ENCODE data around the gene DISC1.

DISC1 gene

GRCh38 chr1:232018231-232019025 lies 391.8 kb downstream of the DISC1 start:
- in situ Hi-C loops (cut with MboI; ENCODE audit: low sequenced_read_pairs): no loop called here

DNA sequence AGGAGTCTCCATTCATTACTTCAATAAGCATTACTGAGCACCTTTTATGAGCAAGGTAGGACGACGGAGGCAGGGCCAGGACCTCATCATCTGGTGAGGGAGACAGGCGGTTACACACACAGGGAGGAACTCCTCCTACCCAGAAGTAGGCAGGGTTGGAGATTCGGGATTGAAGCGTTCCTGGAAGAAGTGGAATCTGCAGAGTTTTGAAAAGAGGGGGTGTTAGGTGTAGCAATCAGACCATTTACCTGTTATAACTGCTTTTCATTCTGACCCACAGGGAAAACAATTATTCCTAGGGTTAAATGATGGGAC lies 392.4 kb downstream of the DISC1 start:
- in situ Hi-C loops (cut with MboI; ENCODE audit: low sequenced_read_pairs): no loop called here

GRCh38 chr1:232020352-232020751 lies 393.8 kb downstream of the DISC1 start:
- in situ Hi-C loops (cut with MboI; ENCODE audit: low sequenced_read_pairs): no loop called here

- in situ Hi-C loops (cut with MboI; ENCODE audit: low sequenced_read_pairs): no loop called here
Observed at GRCh38 chr1:232029315-232029714, 402.7 kb downstream of the DISC1 start.

DNA sequence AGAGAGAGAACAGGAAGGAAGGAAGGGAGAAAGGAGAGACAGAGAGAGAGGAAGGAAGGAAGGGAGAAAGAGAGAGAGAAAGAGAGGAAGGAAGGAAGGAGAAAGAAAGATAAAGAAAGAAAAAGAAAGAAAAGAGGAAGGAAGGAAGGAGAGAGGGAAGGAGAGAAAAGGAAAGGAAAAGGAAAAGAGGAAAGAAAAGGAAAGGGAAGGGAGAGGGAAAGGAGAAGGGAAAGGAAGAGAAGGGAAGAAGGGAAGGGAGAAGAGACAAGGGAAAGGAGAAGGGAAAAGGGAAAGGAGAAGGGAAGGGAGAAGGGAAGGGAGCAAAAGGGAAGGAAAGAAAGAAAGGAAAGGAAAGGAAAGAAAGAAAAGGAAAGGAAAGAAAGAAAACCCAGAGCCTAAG lies 404.6 kb downstream of the DISC1 start:
- in situ Hi-C loops (cut with MboI; ENCODE audit: low sequenced_read_pairs): no loop called here

- in situ Hi-C loops (cut with MboI; ENCODE audit: low sequenced_read_pairs): no loop called here
Observed at GRCh38 chr1:232033285-232033684, 406.7 kb downstream of the DISC1 start.

- in situ Hi-C loops (cut with MboI; ENCODE audit: low sequenced_read_pairs): no loop called here
Observed at GRCh38 chr1:232034556-232034955, 408.0 kb downstream of the DISC1 start.

- in situ Hi-C loops (cut with MboI; ENCODE audit: low sequenced_read_pairs): no loop called here
Observed at GRCh38 chr1:232036181-232036933, 409.8 kb downstream of the DISC1 start.

- in situ Hi-C loops (cut with MboI; ENCODE audit: low sequenced_read_pairs): no loop called here
Observed at GRCh38 chr1:232037774-232038388, 411.3 kb downstream of the DISC1 start.

- in situ Hi-C loops (cut with MboI; ENCODE audit: low sequenced_read_pairs): no loop called here
Observed at GRCh38 chr1:232038706-232039677, 412.4 kb downstream of the DISC1 start.

DNA sequence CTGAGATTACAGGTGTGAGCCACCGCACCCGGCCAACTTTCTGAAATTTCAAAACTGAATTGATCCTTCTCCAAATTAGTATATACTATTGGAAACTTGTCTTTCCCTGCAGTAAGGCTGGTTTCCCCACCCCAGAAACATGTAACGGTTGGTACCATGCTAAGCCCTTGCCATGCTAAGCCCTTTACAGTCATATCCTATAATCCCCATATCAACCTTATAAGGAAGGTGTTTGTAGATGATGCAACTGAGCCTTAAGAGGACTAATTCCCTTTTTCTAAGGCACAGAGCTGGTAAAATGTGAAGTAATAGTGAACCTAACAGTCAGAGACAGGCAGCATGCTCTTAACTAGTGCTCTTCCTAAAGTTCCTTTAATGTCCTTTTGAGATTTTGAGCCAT lies 413.7 kb downstream of the DISC1 start:
- in situ Hi-C loops (cut with MboI; ENCODE audit: low sequenced_read_pairs): no loop called here

DNA sequence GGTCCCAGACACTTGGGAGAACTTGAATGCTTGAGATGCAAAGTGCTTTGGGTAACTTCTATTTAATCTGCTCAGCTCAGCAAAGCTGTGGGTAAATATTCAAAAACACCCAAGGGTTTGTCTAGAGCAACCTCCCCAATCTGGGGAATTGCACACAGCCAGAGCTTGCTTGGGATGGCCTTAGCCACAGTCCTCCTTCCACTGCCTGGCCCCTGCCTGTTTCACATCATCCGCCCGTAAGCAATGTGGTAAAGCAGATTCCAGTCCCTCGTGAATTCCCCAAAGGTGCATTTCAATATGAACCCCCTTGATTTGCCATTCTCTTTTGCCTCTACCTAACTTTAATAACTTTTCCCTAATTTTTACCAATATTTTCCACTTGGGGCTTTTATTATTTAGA lies 418.1 kb downstream of the DISC1 start:
- in situ Hi-C loops (cut with MboI; ENCODE audit: low sequenced_read_pairs): no loop called here

GRCh38 chr1:232045139-232045994 lies 418.8 kb downstream of the DISC1 start:
- in situ Hi-C loops (cut with MboI; ENCODE audit: low sequenced_read_pairs): no loop called here

DNA sequence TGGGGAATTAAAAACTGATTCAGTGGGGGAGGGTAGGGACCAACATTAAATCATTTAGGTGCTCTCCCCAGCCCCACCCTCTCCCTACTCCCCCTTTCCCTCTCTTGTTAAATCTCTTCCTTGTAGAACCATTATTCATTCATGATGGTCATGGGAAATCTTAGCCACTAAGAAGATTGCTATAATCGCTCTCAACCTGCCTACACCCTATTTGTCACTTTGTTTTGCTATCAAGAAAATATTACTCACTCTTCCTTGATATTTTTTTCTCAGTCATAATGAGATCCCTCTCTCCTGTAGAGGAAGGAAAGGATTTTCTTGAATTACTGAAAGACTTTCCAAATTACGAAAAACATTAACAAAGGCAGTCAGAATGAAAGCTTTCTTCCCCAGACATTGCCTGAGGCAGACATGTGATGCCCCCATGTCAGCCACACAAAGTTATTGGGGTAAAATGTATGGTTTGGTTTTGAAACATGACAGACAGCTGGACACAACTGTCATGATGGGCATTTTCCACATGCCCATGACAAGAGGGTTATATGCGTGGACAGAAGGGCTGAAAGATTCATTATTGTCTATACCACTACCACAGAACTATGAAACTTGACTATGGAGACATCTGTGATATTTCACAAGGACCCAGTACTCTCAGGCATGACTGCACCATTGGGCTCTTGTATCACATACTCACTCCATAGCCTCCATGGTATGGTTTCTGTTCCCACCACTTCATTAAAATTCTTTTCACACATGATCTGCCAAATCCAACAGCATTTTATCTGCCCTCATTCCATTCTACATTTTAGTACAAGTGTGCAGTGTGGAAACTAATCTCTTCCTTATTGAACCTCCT lies 420.1 kb downstream of the DISC1 start:
- in situ Hi-C loops (cut with MboI; ENCODE audit: low sequenced_read_pairs): no loop called here

DNA sequence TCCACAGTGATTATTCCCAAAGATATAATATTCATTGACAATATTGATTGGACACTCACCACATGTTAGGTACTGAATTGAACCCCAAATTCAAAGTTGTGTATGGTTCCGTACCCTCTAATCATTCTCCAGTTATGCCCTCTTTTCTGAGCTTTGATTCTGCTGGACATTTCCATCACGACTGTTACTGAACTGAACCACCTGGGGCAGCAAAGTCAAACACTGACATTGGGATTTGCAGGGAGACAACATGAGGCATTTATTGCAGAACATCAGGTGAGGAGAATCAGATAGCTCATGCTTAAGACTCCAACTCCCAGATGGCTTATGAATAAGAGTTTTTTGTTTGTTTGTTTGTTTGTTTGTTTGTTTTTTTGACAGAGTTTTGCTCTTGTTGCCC lies 420.9 kb downstream of the DISC1 start:
- in situ Hi-C loops (cut with MboI; ENCODE audit: low sequenced_read_pairs): no loop called here

GRCh38 chr1:232048481-232048880 lies 421.9 kb downstream of the DISC1 start:
- in situ Hi-C loops (cut with MboI; ENCODE audit: low sequenced_read_pairs): no loop called here

DNA sequence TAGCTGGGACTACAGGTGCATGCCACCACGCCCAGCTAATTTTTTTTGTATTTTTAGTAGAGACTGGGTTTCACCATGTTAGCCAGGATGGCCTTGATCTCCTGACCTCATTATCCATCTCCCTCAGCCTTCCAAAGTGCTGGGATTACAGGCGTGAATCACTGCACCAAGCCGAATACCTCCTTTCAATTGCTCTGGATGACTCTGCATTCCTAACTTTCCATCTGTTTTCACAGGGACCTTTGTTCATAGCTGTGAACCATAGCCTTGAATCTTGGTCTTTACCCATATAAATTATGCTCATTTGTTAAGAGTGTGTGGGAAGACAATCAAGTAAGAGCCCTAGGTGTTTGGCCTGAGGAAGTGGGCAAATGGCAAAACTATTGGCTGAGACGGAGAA lies 422.7 kb downstream of the DISC1 start:
- in situ Hi-C loops (cut with MboI; ENCODE audit: low sequenced_read_pairs): no loop called here

DNA sequence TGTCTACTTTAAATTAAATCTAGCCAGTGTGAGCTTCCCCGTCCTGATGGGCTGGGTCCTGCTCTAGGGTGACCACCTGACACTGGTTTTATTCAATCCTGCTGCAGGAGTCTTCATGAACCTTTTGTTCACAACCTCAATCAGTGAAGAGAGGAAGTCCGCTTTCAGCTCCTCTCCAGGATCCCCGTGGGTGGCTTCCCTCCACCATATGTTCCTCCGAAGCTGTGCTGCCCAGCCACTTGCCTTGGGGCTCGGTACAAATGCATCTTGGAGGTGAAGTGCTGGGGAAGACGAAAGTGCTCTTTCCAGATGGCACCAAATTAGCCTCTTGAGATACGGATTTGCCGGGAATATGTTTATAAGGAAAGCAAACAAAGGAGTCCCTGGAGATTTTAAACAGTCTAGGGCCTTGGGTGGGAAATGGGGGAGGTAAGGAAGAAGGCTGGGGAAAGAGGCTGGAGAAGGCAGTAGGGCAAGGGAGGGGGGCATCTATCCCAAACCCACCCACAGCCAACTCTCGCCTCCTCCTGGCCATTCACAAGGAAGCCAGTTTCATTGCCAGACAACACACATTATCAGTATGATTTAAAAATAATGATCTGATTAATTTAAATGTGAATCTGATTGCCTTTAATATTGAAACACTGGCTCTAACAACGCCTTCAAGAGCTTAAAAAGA lies 430.8 kb downstream of the DISC1 start:
- in situ Hi-C loops (cut with MboI; ENCODE audit: low sequenced_read_pairs): no loop called here

DNA sequence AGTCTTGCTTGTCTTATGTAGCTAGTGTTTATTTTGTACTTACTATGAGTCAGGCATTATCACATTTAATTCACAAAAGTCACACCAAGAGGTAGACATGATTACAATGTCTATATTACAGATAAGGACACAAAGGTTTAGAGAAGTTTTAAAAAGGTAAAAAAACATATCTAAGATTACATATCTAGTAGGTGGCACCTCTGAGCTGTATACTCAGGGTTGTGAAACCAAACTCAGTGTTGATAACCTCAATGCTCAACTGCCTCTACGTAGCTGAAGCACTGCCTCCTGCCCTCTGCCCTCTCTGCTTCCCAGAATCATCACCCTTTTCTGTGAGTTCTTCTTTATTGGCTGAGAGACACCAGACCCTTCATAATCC lies 431.3 kb downstream of the DISC1 start:
- in situ Hi-C loops (cut with MboI; ENCODE audit: low sequenced_read_pairs): no loop called here
